ENCODE results near the gene NACC1.
"Not testable (repeated sequence)": the region's sequence is repeated elsewhere in the genome, so short reads cannot be mapped to it uniquely, and the experiment has no call there.

The NACC1 gene

GRCh38 chr19:13181747-13182388 is 63.8 kb downstream of the NACC1 start:
- in situ Hi-C loops (cut with HindIII; ENCODE audit: low pct_unique_long_range_greater_than_20kb, low sequenced_read_pairs): no loop called here
- TF ChIP-seq JUND (IDR thresholded peaks at IDR 0.05; ENCODE audit: low read depth): no peak
- peak; percentile 26 to 35 for DNase-seq (ENCODE audit: low read depth in 1 of 2, low spot score in 1 of 2)

GRCh38 chr19:13184926-13185325 is 66.9 kb downstream of the NACC1 start:
- in situ Hi-C loops (cut with HindIII; ENCODE audit: low pct_unique_long_range_greater_than_20kb, low sequenced_read_pairs): not testable (repeated sequence)

GRCh38 chr19:13185763-13186657 is 67.9 kb downstream of the NACC1 start:
- in situ Hi-C loops (cut with HindIII; ENCODE audit: low pct_unique_long_range_greater_than_20kb, low sequenced_read_pairs); DNase-seq (ENCODE audit: low read depth in 1 of 2, low spot score in 1 of 2): not testable (repeated sequence)

More at GRCh38 chr19:13184926-13185325, 66.9 kb downstream of the NACC1 start:
- DNase-seq (ENCODE audit: low read depth in 1 of 2, low spot score in 1 of 2): not testable (repeated sequence)

GRCh38 chr19:13186688-13187087 is 68.6 kb downstream of the NACC1 start:
- in situ Hi-C loops (cut with HindIII; ENCODE audit: low pct_unique_long_range_greater_than_20kb, low sequenced_read_pairs); DNase-seq (ENCODE audit: low read depth in 1 of 2, low spot score in 1 of 2): not testable (repeated sequence)

DNA sequence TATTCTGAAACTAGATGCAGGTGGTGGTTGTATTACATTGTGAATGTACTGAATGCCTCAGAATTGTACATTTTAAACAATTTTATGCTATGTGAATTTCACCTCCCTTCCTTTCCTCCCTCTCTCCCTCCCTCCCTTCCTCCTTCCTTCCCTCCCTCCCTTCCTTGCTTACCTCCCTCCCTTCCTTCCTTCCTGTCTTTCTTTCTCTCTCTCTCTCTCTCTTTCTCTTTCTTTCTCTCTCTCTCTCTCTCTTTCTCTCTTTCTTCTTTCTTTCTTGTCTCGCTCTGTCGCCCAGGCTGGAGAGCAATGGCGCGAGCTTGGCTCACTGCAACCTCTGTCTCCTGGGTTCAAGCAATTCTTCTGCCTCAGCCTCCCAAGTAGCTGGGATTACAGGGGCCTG is 69.4 kb downstream of the NACC1 start:
- DNase-seq (ENCODE audit: low read depth in 1 of 2, low spot score in 1 of 2): no peak
- in situ Hi-C loops (cut with HindIII; ENCODE audit: low pct_unique_long_range_greater_than_20kb, low sequenced_read_pairs): no loop called here
- no peak for TF ChIP-seq JUND (IDR thresholded peaks at IDR 0.05; ENCODE audit: low read depth)

DNA sequence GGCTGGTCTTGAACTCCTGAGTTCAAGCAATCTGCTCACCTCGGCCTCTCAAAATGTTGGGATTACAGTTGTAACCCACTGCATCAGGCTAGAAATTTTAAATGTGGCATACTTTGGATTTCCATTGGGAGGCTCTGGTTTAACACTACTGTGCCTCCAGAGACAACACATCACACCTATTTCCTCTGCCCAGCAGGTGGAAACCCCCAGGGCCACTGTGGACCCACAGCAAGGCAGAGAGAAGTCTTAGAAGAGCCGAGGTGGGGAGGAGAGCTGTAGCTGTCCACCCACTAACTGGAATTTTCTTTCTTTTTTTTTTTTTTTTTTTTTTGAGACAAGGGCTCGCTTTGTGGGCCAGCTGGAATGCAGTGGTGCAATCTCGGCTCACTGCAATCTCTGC is 71.5 kb downstream of the NACC1 start:
- no peak for DNase-seq (ENCODE audit: low read depth in 1 of 2, low spot score in 1 of 2)
- in situ Hi-C loops (cut with HindIII; ENCODE audit: low pct_unique_long_range_greater_than_20kb, low sequenced_read_pairs): no loop called here
- no peak for TF ChIP-seq JUND (IDR thresholded peaks at IDR 0.05; ENCODE audit: low read depth)
